Ovary (tissue), 3 donors: ENCODE measurements around the gene THBS4.

Source experiments
- EP300 ChIP-seq: sonication (generic); formaldehyde crosslinking; IDR thresholded peaks from one replicate; pipeline ENCODE4 v1.6.1; 2017; ENCODE audit warnings: antibody characterized with exemption
- POLR2A ChIP-seq: fragments of 450-650 bp; IDR thresholded peaks from one replicate; pipeline ENCODE4 v1.6.1; 2017; ENCODE audit warnings: antibody characterized with exemption, mild to moderate bottlenecking, moderate library complexity
- TF ChIP-seq, protein P1 (sequence below), 3 donors: fragments of 450-650 bp in 2 of 3; fragments of 200-600 bp in 1 of 3; IDR thresholded peaks; one replicate each; pipeline versions ENCODE4 v1.5.1 to v1.8.0; 2016 to 2022; ENCODE audit warnings: antibody characterized with exemption in 3 of 3, mild to moderate bottlenecking in 1 of 3
- donor health status: DM: no; HTN: no; CAD: no.

DNA sequence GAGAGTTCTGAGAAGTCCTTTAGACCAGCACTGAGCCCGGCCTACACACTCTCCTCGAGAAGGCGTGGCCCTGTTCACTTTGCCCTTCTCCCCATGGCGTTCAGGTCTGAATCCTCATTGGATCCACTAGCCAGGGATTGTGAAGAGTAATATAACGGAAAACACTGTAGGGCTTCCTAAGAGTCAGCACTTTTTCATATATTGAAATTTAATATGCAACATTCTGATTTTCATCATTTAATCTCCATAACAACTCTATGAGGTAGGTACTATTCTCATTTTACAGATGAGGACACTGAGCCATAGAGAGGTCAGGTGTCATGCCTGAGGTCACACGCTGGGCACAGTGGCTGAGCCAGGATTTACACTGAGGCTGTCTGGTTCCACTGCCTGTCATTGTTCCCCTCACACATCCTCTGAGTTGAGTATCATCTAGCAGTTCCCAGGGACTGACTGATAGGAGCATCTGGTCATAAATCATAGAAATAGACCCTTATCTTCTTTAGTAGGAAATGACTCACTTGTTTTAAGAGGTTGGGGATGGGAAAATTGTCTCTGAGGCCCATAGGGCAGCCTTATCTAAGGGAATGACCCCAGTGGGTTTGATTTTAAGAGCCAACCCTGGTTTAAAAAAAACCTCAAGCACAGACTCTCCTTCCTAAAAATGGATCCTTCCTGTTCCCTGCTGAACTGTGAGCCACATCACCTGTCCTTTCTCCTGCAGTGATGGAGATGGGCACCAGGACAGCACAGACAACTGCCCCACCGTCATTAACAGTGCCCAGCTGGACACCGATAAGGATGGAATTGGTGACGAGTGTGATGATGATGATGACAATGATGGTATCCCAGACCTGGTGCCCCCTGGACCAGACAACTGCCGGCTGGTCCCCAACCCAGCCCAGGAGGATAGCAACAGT, 41.2 kb downstream of the THBS4 start:
- TF ChIP-seq, protein P1, sequence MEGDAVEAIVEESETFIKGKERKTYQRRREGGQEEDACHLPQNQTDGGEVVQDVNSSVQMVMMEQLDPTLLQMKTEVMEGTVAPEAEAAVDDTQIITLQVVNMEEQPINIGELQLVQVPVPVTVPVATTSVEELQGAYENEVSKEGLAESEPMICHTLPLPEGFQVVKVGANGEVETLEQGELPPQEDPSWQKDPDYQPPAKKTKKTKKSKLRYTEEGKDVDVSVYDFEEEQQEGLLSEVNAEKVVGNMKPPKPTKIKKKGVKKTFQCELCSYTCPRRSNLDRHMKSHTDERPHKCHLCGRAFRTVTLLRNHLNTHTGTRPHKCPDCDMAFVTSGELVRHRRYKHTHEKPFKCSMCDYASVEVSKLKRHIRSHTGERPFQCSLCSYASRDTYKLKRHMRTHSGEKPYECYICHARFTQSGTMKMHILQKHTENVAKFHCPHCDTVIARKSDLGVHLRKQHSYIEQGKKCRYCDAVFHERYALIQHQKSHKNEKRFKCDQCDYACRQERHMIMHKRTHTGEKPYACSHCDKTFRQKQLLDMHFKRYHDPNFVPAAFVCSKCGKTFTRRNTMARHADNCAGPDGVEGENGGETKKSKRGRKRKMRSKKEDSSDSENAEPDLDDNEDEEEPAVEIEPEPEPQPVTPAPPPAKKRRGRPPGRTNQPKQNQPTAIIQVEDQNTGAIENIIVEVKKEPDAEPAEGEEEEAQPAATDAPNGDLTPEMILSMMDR (IDR thresholded peaks at IDR 0.05): no peak
- no peak for TF ChIP-seq POLR2A
- no peak for TF ChIP-seq EP300
